Right atrium auricular region (tissue), 2 donors: ENCODE results near the gene GATAD2B. TPM values are rescaled to one million over a fixed set of nuclear protein-coding genes. Genes with fewer than 3 reads are reported as not detected.
"Not testable (repeated sequence)": the region's sequence is repeated elsewhere in the genome, so short reads cannot be mapped to it uniquely, and the experiment has no call there.

Source experiments
- DNase-seq: peaks from one replicate; pipeline ENCODE4 v3.0.0-alpha.2; 2019; ENCODE audit warnings: low spot score
- H3K27ac ChIP-seq, 2 donors: fragments of 200-600 bp; sonication (generic); 1 replicate in 1 of 2; 2 replicates in 1 of 2; pipeline ENCODE4 v1.5.1; 2016 to 2019
- H3K27me3 ChIP-seq, 2 donors: fragments of 200-600 bp; sonication (generic); one replicate each; pipeline versions ENCODE4 v1.5.1 to v1.6.0; 2017 to 2019
- H3K36me3 ChIP-seq: fragments of 200-600 bp; sonication (generic); one replicate; pipeline ENCODE4 v1.5.1; 2016
- H3K4me1 ChIP-seq, 2 donors: fragments of 200-600 bp; sonication (generic); one replicate each; pipeline versions ENCODE4 v1.5.1 to v1.6.0; 2017 to 2019
- H3K4me3 ChIP-seq, 2 donors: fragments of 200-600 bp; sonication (generic); 1 replicate in 1 of 2; 2 replicates in 1 of 2; pipeline ENCODE4 v1.5.1; 2017 to 2019; ENCODE audit warnings: mild to moderate bottlenecking in 1 of 2, moderate library complexity in 1 of 2
- H3K9me3 ChIP-seq, 2 donors: fragments of 200-600 bp; sonication (generic); one replicate each; pipeline ENCODE4 v1.5.1; 2019
- total RNA-seq, 2 donors: library from RNA; depleted of rRNA; stranded (reverse); fragments of >200 nt; gene quantifications; one replicate each; pipeline ENCODE4 v1.1.0, GENCODE V29; 2016
- TF ChIP-seq, protein P1 (sequence below), 2 donors: fragments of 200-600 bp; sonication (generic); IDR thresholded peaks; one replicate each; pipeline ENCODE4 v1.5.1; 2019; ENCODE audit warnings: antibody characterized with exemption in 2 of 2

The GATAD2B gene
- total RNA-seq, 2 donors from 2014 or later = 18.7 to 32.7 TPM

GRCh38 chr1:153783233-153784190, 139.3 kb downstream of the GATAD2B start:
- TF ChIP-seq, protein P1, sequence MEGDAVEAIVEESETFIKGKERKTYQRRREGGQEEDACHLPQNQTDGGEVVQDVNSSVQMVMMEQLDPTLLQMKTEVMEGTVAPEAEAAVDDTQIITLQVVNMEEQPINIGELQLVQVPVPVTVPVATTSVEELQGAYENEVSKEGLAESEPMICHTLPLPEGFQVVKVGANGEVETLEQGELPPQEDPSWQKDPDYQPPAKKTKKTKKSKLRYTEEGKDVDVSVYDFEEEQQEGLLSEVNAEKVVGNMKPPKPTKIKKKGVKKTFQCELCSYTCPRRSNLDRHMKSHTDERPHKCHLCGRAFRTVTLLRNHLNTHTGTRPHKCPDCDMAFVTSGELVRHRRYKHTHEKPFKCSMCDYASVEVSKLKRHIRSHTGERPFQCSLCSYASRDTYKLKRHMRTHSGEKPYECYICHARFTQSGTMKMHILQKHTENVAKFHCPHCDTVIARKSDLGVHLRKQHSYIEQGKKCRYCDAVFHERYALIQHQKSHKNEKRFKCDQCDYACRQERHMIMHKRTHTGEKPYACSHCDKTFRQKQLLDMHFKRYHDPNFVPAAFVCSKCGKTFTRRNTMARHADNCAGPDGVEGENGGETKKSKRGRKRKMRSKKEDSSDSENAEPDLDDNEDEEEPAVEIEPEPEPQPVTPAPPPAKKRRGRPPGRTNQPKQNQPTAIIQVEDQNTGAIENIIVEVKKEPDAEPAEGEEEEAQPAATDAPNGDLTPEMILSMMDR (IDR thresholded peaks at IDR 0.05) = peak in 1 of 2 donors; percentile 15
- H3K36me3 ChIP-seq = no peaks in the 10 kb centered on the region
- H3K27me3 ChIP-seq = no peaks in the 10 kb centered on the region
- peaks cover 0 to 30% of the 10 kb centered on the region in 2 donors for H3K4me1 ChIP-seq
- no peaks in the 10 kb centered on the region for H3K9me3 ChIP-seq
- peak; percentile 89 for DNase-seq
- H3K27ac ChIP-seq = peak overlapping the region; percentile 96 to 98
- peak overlapping the region; percentile 61 to 70 for H3K4me3 ChIP-seq

- Histone ChIP-seq H3K4me1 (peaks cover 0 to 39% of the 10 kb centered on the region in 2 donors), H3K27ac (peak overlapping the region; percentile 96 to 98), H3K4me3 (peak overlapping the region in 1 of 2 donors; percentile 70)
- H3K36me3 ChIP-seq, H3K9me3 ChIP-seq, H3K27me3 ChIP-seq, DNase-seq: not testable (repeated sequence)
Measured at GRCh38 chr1:153782648-153783047, 140.1 kb downstream of the GATAD2B start.

- no peak overlapping the region for H3K27ac ChIP-seq
Measured at GRCh38 chr1:153780551-153780950, 142.2 kb downstream of the GATAD2B start.

DNA sequence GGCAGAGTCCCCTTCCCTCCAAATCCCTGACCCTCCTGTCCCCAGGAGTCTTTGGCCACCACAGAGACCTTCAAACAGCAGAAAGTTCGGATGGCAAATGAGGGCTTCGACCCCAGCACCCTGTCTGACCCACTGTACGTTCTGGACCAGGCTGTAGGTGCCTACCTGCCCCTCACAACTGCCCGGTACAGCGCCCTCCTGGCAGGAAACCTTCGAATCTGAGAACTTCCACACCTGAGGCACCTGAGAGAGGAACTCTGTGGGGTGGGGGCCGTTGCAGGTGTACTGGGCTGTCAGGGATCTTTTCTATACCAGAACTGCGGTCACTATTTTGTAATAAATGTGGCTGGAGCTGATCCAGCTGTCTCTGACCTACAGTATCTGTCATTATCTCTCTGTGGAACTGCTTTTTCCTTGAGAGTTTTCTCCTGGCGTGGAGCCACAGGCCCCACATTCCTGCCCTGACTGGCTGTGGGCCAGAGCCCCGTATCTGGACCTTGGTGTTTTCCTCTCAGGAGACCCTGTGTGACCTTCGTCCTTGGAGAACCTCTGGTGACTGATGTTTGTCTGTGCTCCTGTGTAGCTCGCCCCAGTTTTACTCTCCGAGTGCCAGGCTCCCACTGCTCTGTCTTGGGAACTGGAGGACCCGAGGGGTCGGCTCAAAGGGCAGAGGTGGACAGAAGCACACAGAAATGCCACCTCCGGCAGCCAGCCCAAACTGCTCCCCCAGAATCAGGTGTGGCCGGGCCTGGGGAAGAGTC, 142.8 kb downstream of the GATAD2B start:
- no peak overlapping the region for H3K27ac ChIP-seq
- TF ChIP-seq, protein P1 (IDR thresholded peaks at IDR 0.05) = no peak
- DNase-seq = no peak

More at GRCh38 chr1:153780551-153780950, 142.2 kb downstream of the GATAD2B start:
- Histone ChIP-seq H3K9me3 (no peaks in the 10 kb centered on the region), H3K36me3 (no peaks in the 10 kb centered on the region), H3K4me3 (no peak overlapping the region), H3K27me3 (no peaks in the 10 kb centered on the region), H3K4me1 (peaks cover 0 to 60% of the 10 kb centered on the region in 2 donors)
- DNase-seq = no peak
- TF ChIP-seq, protein P1 (IDR thresholded peaks at IDR 0.05) = no peak

GRCh38 chr1:153778824-153779519, 143.8 kb downstream of the GATAD2B start:
- Histone ChIP-seq H3K36me3 (no peaks in the 10 kb centered on the region), H3K9me3 (no peaks in the 10 kb centered on the region), H3K27me3 (no peaks in the 10 kb centered on the region), H3K4me1 (peaks cover 0 to 74% of the 10 kb centered on the region in 2 donors), H3K4me3 (no peak overlapping the region), H3K27ac (no peak overlapping the region)
- TF ChIP-seq, protein P1 (IDR thresholded peaks at IDR 0.05) = no peak
- no peak for DNase-seq

More for the DNA sequence above, 142.8 kb downstream of the GATAD2B start:
- no peak overlapping the region for H3K4me3 ChIP-seq
- H3K36me3 ChIP-seq = no peaks in the 10 kb centered on the region
- H3K27me3 ChIP-seq = no peaks in the 10 kb centered on the region
- H3K9me3 ChIP-seq = no peaks in the 10 kb centered on the region
- peaks cover 0 to 66% of the 10 kb centered on the region in 2 donors for H3K4me1 ChIP-seq
